ENCODE measurements around the gene NET1.
"Not testable (repeated sequence)": the region's sequence is repeated elsewhere in the genome, so short reads cannot be mapped to it uniquely, and the experiment has no call there.

The NET1 gene

GRCh38 chr10:5466451-5467206 is 54.3 kb downstream of the NET1 start:
- no peak for FAIRE-seq

- no peak for FAIRE-seq
Measured at GRCh38 chr10:5467207-5467535, 54.8 kb downstream of the NET1 start.

- FAIRE-seq = no peak
Measured at GRCh38 chr10:5467634-5468255, 55.4 kb downstream of the NET1 start.

GRCh38 chr10:5468262-5469106 is 56.1 kb downstream of the NET1 start:
- no peak for FAIRE-seq

GRCh38 chr10:5469353-5470061 is 57.1 kb downstream of the NET1 start:
- FAIRE-seq = no peak

GRCh38 chr10:5470062-5470751 is 57.9 kb downstream of the NET1 start:
- no peak for FAIRE-seq

GRCh38 chr10:5474642-5475041 is 62.3 kb downstream of the NET1 start:
- FAIRE-seq = not testable (repeated sequence)

GRCh38 chr10:5475088-5475487 is 62.7 kb downstream of the NET1 start:
- not testable (repeated sequence) for FAIRE-seq

- not testable (repeated sequence) for FAIRE-seq
Measured at GRCh38 chr10:5475974-5476807, 63.8 kb downstream of the NET1 start.

- FAIRE-seq = no peak
Measured at GRCh38 chr10:5476918-5477525, 64.7 kb downstream of the NET1 start.

- FAIRE-seq = no peak
Measured at GRCh38 chr10:5477948-5478693, 65.8 kb downstream of the NET1 start.

- FAIRE-seq = no peak
Measured at GRCh38 chr10:5478694-5479305, 66.4 kb downstream of the NET1 start.

- FAIRE-seq = no peak
Measured at GRCh38 chr10:5479481-5480161, 67.3 kb downstream of the NET1 start.

GRCh38 chr10:5480162-5480941 is 68.0 kb downstream of the NET1 start:
- no peak for FAIRE-seq

- FAIRE-seq = no peak
Measured at GRCh38 chr10:5481121-5481520, 68.8 kb downstream of the NET1 start.

GRCh38 chr10:5482016-5482415 is 69.7 kb downstream of the NET1 start:
- no peak for FAIRE-seq

- no peak for FAIRE-seq
Measured at GRCh38 chr10:5484205-5484604, 71.8 kb downstream of the NET1 start.

GRCh38 chr10:5485290-5485689 is 72.9 kb downstream of the NET1 start:
- no peak for FAIRE-seq
